GM21390 (cell line): ENCODE results near the gene ARHGAP32.
"Not testable (repeated sequence)": the region's sequence is repeated elsewhere in the genome, so short reads cannot be mapped to it uniquely, and the experiment has no call there.

Experiments
- ATAC-seq: cut with Tn5 transposase; IDR thresholded peaks from one replicate; pipeline ENCODE4 v1.9.1; 2021; ENCODE audit not compliant: unreplicated experiment

The ARHGAP32 gene

DNA sequence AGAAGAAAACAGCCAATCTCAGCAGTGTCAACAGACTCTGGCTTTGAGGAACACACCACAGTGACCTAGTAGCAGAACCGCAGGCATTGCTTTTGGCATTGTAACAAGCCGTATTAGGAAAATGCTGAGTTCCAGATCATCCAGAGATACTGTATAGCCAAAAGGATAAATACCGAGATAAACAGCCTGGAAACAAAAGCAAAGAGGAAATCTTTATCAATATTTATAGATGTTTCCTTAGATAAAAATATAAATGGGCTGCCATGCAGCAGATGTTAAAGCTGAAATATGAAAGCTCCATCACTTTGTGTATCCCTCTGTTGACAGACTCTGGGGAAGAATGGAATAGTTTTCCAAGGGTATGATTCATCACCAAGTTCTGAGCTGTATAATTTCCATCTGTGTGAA, 150.5 kb downstream of the ARHGAP32 start:
- ATAC-seq: no peak

DNA sequence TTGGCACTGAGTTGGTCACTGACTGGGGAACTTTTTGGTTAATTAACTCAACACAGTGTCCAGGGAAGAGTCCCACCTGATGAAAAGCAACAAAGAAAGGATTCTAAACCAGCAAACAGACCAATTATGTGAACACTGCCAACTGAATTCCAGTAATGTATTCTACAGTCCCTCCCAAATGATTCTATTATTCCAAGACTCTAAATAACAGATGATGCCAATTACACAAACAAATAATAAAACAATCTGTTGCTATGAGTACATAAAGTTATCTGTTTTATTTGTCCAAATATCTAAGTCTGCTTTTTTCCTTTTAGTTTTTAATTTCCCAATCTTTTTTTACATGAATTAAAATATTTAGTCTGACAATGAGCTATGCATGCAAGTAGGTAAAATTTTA, 151.2 kb downstream of the ARHGAP32 start:
- no peak for ATAC-seq

DNA sequence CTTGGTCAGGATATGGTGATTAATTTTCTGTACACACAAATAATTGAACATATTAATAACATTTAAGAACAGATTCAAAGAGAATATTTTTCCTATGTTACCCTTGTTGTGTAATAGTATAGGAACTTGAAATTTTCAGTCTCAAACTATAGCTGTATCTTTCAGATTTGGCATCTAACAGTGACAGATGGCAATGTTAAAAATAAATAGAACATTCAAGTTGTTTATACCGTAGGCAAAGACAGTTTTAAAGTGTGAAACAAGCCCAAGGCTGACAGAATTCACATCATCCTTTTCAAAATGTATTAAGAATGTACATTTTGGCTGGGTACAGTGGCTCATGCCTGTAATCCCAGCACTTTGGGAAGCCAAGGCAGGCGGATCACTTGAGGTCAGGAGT, 156.9 kb downstream of the ARHGAP32 start:
- ATAC-seq: no peak

DNA sequence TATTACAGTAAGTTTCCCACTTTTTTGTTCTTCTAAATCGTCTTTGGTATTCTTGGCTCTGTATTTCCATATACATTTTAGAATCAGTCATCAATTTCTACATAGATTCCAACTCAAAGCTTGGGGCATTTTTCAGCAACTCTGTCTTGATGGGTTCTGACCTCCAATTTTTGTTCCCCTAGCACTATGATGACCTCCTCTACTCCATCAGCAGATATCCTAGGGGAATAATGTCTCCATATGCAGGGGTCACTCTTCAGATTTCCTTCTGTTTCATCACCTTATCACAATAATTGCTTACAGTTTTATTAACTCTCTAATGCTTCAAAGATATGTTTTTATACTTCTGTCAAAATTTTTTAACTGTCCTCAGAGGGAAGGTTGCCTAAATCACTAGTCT, 158.1 kb downstream of the ARHGAP32 start:
- ATAC-seq: no peak

DNA sequence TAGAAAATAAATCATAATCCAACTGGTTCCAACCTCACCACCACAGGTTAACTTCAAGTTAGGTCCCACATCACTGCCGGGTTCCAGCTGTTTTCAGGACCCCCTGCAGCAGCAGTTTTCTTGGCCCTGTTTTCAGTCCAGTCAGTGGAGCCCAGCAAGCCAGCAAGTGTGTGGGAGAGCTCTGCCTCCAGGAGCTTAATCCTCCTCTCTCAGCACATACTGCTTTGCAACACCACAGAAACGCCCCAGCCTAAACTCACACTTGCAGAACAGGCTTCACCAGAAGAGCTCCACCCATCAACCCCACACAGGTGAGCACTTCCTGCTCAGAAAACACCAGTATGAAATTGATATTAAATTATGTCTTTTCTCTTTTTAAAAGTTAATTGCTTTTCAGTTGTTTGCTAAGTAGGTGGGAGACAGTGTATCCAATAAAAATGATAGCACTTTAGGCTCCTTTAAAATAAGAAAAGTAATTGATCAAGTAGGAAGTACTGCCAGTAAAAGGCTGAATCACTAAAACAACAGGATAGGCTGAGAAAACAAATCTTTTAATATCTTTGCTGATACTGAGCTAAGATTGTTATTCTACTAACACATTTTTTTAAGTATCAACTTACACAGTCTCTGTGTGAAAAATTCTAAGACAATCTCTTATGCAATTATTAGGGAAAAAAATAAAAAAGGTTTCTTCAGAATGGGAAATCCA, 168.0 kb downstream of the ARHGAP32 start:
- ATAC-seq: no peak

DNA sequence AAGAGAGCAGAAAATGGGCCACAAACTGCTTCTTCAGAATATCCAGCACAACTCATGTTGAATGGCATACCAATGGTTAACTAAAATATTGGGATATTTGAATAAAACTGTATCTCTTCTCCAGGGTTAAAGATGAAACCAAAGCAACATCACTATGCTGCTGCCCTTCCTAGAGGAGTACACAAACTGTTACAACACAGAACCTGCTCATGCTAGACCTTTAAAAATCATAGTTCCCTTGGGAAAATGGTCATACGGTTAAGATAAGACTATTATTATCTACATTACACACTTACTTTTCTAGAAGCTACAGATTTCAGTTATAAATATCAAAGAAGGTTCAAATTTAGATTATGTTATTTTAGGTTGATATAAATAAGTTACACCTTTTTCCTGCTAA, 170.8 kb downstream of the ARHGAP32 start:
- no peak for ATAC-seq

DNA sequence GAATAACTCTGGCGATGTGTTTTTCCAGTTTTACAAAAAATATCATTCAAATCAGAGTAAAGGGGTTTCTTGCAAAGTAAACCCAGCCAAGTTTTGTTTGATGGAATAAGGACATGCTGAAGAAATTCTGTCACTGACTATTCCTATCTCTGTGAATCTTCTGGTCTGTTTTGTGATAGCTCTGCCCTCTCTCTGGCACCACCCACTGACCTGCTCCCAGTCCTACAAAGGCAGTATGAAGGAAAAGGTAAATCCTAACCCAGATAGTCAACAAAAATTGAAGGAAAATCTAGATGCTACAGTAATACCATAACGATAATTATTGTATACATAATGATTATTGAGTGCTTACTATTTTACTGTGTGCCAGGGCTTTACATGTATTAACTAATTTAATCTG, 173.1 kb downstream of the ARHGAP32 start:
- no peak for ATAC-seq

DNA sequence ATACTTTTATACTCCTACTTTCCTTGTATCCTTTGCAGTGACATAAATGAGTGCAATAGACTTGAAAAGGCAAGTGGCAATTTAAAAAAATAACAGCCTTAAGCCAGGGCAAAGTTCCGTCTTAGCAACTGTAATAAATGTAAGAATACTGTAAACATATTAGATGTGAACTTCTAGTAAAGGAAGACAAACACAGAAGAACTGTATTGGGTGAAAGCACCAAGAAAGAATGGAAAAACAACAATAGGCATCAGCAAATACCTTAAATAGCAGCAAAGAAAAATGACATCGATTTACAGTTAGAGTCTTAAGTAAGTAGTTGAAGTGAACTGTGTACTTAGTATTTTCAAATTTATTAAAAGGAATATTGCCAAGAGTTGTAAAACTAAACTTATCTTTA, 174.0 kb downstream of the ARHGAP32 start:
- ATAC-seq: no peak

DNA sequence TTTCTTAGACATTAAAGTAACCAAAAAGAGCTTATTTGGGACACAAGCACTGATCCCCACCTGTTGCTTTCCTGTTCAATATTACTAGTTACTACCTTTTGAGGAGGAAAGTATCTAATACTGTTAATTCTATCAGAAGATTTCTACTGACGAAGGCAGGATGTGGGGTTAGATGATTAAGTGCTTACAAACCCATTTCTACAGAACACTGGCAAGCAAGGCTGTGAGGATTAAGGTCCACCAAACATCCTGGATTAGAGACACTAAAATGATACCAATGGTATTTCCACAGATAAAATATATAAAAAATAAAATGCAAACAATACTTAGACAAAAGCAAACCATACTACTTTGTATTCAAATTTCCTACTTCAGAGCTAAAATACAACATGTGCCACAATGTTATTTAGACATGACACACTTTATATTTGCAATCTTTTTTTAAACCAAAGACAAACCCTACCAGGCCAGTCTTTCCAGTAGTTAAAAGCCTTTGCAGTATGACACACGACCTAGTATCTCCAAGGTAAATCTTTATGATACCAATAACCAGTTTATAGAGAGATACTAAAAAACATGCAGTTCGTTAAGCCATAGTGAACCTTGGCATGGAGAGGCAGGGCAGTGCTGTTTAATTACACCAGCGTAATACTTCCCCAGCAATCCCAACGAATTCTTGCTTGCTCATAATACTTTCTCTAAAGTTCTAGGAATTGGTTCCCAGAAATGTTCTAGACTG, 178.2 kb downstream of the ARHGAP32 start:
- no peak for ATAC-seq

DNA sequence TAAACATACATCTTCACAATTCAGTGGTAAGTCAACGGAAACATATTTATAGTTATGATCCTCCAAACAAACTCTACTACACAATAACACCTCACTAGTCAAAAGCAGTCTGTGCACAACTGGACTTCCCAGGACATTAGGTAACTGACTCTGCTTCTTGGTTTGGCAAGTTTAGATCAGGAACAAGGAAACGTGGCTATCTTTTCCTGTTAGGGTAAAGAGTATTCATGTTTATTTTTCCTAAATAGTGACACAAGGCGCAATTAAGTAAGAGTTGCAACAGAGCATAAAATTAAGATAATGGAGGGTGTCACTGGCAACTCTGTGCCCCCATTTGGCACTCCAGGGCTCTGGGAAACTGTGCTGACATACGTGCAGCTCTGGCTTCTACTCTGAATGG, 179.2 kb downstream of the ARHGAP32 start:
- no peak for ATAC-seq

DNA sequence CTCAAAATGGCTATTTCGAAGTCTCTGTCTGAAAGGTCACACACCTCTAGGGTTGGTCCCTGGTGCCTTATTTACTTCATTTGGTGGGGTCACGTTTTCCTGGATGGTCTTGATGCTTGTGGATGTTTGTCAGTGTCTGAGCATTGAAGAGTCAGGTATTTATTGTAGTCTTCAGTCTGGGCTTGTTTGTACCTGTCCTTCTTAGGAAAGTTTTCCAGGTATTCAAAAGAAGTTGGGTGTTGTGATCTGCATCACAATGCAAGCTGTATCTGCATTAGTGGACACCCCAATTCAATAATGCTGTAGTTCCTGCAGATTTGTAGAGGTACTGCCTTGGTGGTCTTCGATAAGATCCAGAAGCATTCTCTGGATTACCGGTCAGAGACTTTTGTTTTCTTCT, 186.0 kb downstream of the ARHGAP32 start:
- ATAC-seq: no peak

DNA sequence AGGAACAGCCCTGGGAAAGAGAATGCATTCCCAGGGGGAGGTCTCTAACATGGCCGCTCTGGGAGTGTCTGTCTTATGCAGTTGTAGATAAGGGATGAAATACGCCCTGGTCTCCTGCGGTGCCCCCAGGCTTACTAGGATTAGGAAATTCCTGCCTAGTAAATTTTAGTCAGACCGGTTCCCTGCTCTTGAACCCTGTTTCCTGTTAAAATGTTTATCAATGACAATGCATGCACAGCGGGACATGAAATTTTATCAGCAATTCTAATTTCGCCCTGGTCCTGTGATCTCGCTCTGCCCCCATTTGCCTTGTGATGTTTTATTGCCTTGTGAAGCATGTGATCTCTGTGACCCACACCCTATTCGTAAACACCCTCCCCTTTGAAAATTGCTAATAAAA, 193.0 kb downstream of the ARHGAP32 start:
- not testable (repeated sequence) for ATAC-seq

DNA sequence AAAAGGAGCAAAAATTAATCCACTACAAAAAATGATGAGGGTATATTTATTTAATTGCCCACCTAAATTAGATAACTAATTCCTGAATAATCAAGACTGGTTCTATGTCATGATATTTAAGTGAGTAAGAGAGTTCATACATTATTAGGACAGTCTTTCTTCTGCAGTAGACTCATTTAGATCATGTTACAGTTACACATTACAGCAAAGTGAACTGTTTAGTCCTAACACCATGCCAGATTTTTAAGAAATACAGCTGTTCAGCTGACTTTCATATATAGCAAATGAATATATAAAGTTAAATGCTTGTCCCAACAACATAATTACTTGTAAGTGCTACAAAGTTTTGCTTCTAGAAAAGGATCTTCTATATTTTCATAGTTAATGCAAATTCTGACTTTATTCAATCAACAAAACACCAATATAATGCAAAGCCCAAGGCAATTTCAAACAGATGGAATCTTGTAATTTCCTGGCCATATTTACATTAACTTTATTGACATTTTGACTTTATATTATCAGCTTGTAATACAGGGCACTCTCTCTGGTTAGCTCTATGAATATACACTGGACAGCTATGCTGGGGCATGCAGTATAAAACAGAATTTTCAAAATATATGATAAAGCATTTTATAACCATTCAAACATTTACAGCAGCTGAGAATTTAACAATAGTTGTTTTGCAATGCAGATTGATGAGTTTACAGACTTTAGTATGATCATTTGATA, 203.7 kb downstream of the ARHGAP32 start:
- ATAC-seq: no peak

DNA sequence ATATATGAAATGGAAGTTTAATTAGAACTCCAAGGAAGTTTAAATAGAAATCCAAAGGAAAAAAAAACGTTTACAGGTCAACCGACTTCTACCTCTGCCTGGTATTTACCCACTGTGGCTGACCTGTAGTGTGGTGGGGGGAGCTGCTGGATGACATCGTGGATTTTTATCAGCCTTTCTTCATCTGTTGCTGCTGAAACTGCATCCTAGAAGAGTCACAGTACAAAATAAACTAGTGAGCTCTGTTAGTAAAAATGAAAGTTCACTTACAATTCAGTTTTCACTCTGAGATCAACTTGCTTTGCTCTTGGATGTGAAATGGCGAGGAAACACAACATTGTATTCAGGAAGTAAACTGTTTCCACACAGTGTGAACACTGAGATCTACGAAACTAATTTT, 206.2 kb downstream of the ARHGAP32 start:
- ATAC-seq: no peak

DNA sequence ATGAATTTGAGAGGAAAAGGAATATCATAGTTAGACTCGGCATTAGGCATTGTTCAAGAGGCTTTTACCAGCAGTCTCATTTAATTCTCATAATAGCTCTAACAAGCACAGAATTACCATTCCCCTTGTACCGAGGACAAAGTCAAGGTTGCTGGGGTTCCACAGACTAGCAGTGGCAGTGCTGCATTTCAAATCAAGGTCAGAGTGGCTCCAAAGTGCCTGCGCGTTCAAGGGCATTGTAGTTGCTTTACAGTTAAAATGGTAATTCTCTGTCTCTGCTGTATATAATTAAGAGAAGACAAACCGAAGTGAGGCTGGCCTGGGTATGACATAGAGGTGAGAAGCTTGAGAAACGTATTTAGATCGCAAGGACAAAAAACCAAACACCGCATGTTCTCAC, 209.1 kb downstream of the ARHGAP32 start:
- ATAC-seq: no peak

DNA sequence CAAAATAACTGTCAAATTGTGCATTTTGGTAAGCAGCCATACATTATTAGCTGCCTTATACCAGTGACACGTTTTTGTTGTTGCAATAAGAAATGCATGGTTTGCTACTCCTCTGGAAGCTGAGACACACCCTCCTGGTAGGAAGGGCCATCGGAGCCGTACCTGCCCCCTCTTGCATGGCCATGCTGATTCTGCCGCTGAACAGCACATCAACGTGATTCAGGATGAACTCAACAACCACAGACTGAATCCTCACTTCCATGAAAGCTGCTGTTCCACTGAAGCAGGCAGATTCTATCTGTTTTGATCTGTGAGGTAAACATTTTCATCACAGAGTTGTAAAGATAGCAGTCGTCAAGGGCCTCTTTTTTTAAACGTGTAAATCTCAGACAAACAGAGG, 210.9 kb downstream of the ARHGAP32 start:
- no peak for ATAC-seq

DNA sequence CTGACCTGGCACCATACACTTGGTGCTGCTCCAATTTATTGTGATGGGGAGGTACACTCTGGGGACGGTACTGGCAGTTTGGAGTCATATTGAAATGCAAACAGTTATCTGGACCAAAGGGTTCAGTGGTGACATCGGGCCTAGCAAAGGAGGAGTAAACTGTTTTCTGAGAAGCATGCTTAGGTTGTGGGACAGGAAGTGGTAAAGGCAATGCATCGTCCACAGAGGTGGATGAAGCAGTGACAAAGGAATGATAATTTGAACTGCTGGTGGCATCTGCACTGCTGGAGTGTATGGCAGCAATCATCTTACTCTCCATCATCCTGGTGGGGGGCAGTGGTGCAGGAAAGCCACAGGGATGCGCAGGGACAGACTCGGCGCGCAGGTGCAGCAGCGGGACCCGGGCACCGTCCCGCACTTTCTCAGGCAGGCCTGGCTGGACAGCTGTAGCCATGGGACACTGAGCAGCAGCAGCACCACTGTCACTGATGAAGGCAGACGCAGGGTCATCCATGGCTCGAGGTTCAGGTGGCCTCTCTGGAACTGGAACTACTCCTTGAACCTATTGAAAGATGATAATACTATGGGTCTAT, 221.4 kb downstream of the ARHGAP32 start:
- ATAC-seq: no peak

DNA sequence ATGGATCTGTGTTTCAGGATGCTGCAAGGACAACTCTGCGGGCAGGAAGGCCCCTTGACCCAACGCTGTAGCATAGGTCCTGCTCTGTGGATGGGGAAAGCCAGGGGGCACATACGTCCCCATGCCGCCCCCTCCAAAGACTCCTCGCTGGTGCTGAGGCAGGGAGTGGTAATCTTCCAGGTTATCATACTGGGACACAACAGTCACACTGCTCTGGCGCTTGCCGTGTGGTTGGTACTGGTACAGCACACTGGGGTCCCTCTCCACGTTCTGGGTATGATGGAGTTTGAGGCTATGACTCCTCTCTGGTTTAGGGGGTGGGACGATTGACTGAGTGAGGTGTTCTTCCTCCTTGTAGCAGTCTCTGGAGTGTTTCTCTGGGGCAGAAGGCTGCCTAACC, 223.2 kb downstream of the ARHGAP32 start:
- no peak for ATAC-seq

DNA sequence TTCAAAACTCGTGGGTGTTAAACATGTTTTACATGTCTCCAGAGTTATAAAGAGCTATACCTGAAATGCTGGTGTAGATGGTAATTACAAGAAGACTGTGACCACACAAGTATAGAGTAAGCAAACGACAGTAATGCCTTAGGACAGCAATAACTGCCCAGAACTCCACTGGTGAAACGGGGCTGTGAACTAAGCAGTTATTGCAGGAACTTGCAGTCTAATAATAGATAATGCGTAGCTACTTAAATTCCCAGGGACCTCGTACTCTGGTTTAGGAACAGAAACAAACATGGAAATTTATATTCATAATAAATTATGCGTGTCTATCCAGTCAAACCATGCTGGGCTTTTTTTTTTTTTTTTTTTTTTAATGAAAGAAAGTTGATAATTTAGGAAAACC, 224.5 kb downstream of the ARHGAP32 start:
- no peak for ATAC-seq

DNA sequence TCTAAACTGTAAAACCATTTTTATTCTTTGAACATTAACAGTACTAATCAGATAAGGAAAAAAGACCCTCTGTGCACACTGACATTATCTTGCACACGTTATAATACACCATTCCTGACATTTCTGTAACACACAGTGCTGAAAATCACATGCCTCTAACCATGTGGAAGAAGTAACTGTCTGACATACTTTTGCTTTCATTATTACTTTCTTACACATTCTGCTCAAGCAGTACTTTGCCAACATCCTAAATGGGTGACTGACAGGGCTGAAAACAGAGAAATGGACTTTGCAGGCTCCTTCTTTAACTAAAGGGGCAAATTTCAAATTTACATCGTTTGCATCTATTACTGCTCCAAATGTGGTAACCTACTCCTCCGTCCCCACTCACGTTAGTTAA, 226.6 kb downstream of the ARHGAP32 start:
- ATAC-seq: peak; percentile 99

DNA sequence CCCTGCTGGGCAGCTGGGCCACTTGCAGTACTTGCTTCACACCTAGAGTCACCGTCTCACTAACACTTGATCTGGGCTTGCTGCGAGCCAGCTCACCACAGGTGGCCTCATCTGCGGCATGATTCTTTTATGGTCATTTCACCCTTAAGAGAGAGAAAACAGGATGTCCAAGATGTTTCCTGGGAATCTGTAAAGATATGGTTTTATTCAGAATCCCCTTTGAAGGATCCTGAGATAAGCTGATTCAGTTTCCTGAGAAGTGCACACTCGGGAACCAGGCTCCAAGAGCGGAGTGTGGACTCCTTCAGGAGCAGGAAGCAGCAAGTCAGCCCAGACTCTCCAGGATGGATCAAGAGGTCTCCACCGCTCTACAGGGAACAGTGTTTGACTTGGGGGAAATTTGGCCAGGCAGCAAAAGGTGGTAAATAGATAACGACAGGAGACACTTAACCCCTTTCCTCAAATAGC, 227.6 kb downstream of the ARHGAP32 start:
- ATAC-seq: no peak
